ENCODE results near the gene KLRF2.

Gene KLRF2

GRCh38 chr12:9895215-9895971, 14.1 kb downstream of the KLRF2 start:
- Histone ChIP-seq H3K36me3 (ENCODE audit: control insufficient read depth, insufficient read depth, low read length) (no peaks in the 10 kb centered on the region), H3K9ac (ENCODE audit: low read length) (no peak overlapping the region), H3K27me3 (ENCODE audit: control insufficient read depth, insufficient read depth, low read length) (no peaks in the 10 kb centered on the region), H3K4me3 (ENCODE audit: low read length) (no peak overlapping the region), H3K9me3 (ENCODE audit: control insufficient read depth, low read length) (no peaks in the 10 kb centered on the region), H3K4me1 (ENCODE audit: control insufficient read depth, insufficient read depth, low read length) (no peaks in the 10 kb centered on the region)

GRCh38 chr12:9897535-9897934, 16.2 kb downstream of the KLRF2 start:
- Histone ChIP-seq H3K36me3 (ENCODE audit: control insufficient read depth, insufficient read depth, low read length) (no peaks in the 10 kb centered on the region), H3K4me3 (ENCODE audit: low read length) (no peak overlapping the region), H3K27me3 (ENCODE audit: control insufficient read depth, insufficient read depth, low read length) (no peaks in the 10 kb centered on the region), H3K9me3 (ENCODE audit: control insufficient read depth, low read length) (no peaks in the 10 kb centered on the region), H3K9ac (ENCODE audit: low read length) (no peak overlapping the region), H3K4me1 (ENCODE audit: control insufficient read depth, insufficient read depth, low read length) (no peaks in the 10 kb centered on the region)

- Histone ChIP-seq H3K9me3 (ENCODE audit: control insufficient read depth, low read length) (no peaks in the 10 kb centered on the region), H3K36me3 (ENCODE audit: control insufficient read depth, insufficient read depth, low read length) (no peaks in the 10 kb centered on the region), H3K4me1 (ENCODE audit: control insufficient read depth, insufficient read depth, low read length) (no peaks in the 10 kb centered on the region), H3K4me3 (ENCODE audit: low read length) (no peak overlapping the region), H3K27me3 (ENCODE audit: control insufficient read depth, insufficient read depth, low read length) (no peaks in the 10 kb centered on the region), H3K9ac (ENCODE audit: low read length) (no peak overlapping the region)
These were observed 17.9 kb downstream of the KLRF2 start for GRCh38 chr12:9899209-9899608.

- Histone ChIP-seq H3K4me1 (ENCODE audit: control insufficient read depth, insufficient read depth, low read length) (no peaks in the 10 kb centered on the region), H3K27me3 (ENCODE audit: control insufficient read depth, insufficient read depth, low read length) (no peaks in the 10 kb centered on the region), H3K4me3 (ENCODE audit: low read length) (no peak overlapping the region), H3K36me3 (ENCODE audit: control insufficient read depth, insufficient read depth, low read length) (no peaks in the 10 kb centered on the region), H3K9me3 (ENCODE audit: control insufficient read depth, low read length) (no peaks in the 10 kb centered on the region), H3K9ac (ENCODE audit: low read length) (no peak overlapping the region)
These were observed 19.6 kb downstream of the KLRF2 start for GRCh38 chr12:9900930-9901329.

GRCh38 chr12:9902539-9903228, 21.4 kb downstream of the KLRF2 start:
- Histone ChIP-seq H3K27me3 (ENCODE audit: control insufficient read depth, insufficient read depth, low read length) (no peaks in the 10 kb centered on the region), H3K36me3 (ENCODE audit: control insufficient read depth, insufficient read depth, low read length) (no peaks in the 10 kb centered on the region), H3K9me3 (ENCODE audit: control insufficient read depth, low read length) (no peaks in the 10 kb centered on the region), H3K9ac (ENCODE audit: low read length) (no peak overlapping the region), H3K4me3 (ENCODE audit: low read length) (no peak overlapping the region), H3K4me1 (ENCODE audit: control insufficient read depth, insufficient read depth, low read length) (no peaks in the 10 kb centered on the region)

DNA sequence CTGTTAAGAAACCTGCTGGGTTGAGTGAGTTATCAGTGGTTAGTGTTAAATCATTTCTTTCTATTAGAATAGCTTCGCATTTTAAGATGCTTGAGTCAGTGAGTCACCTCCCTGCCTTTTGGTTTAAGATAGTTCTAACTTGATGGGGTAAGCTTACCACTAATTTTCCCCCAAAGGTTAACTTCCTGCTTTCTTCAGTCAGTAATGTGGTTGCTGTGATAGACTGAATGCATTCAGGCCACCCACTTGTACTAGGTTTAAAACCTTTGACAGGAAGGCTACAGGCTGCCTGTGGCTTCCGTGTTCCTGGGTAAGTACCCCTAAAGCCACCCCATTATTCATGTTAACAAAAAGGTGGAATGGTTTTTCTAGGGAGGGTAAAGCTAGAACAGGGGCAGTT, 25.6 kb downstream of the KLRF2 start:
- H3K4me3 ChIP-seq (ENCODE audit: low read length): no peak overlapping the region
- no peaks in the 10 kb centered on the region for H3K27me3 ChIP-seq (ENCODE audit: control insufficient read depth, insufficient read depth, low read length)
- H3K9me3 ChIP-seq (ENCODE audit: control insufficient read depth, low read length): no peaks in the 10 kb centered on the region
- H3K9ac ChIP-seq (ENCODE audit: low read length): no peak overlapping the region
- H3K4me1 ChIP-seq (ENCODE audit: control insufficient read depth, insufficient read depth, low read length): no peaks in the 10 kb centered on the region
- H3K36me3 ChIP-seq (ENCODE audit: control insufficient read depth, insufficient read depth, low read length): no peaks in the 10 kb centered on the region

DNA sequence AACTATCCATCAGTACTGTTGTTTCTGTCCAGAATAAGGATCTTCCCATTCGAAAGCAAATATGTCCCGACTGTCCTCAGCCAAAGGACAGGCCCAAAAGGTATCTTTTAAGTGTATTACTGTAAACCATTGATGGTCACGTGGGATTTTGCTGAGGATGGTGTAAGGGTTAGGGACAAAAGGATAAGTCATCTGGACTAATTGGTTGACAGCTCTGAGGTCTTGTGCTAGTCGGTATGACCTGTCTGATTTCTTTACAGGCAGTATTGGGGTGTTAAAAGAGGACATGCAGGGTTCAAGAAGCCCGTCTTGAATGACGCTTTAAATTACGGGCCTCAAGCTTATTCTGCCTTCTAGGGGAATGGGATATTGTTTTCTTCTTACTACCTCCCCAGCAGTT, 26.5 kb downstream of the KLRF2 start:
- no peaks in the 10 kb centered on the region for H3K9me3 ChIP-seq (ENCODE audit: control insufficient read depth, low read length)
- H3K4me1 ChIP-seq (ENCODE audit: control insufficient read depth, insufficient read depth, low read length): no peaks in the 10 kb centered on the region
- H3K4me3 ChIP-seq (ENCODE audit: low read length): no peak overlapping the region
- H3K36me3 ChIP-seq (ENCODE audit: control insufficient read depth, insufficient read depth, low read length): no peaks in the 10 kb centered on the region
- H3K27me3 ChIP-seq (ENCODE audit: control insufficient read depth, insufficient read depth, low read length): no peaks in the 10 kb centered on the region
- no peak overlapping the region for H3K9ac ChIP-seq (ENCODE audit: low read length)

DNA sequence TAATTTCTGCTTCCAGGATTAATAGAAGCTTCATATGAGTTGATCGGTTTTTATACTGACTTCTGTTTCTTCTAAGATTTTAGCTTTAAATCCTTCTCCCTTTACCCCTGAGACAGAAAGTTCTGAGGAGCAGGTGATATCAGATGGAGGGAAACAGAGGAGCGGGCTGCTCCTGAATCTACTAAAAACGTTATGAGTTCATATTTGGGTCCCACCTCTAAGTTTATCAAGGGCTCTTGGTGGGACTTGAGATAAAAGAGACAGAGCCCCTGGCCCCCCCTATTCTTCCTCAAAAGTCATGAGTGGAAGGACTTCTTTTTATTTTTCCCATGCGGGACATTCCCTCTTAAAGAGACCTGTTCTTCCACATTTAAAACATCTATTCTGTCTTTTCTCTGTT, 27.1 kb downstream of the KLRF2 start:
- no peaks in the 10 kb centered on the region for H3K36me3 ChIP-seq (ENCODE audit: control insufficient read depth, insufficient read depth, low read length)
- H3K4me1 ChIP-seq (ENCODE audit: control insufficient read depth, insufficient read depth, low read length): no peaks in the 10 kb centered on the region
- H3K27me3 ChIP-seq (ENCODE audit: control insufficient read depth, insufficient read depth, low read length): no peaks in the 10 kb centered on the region
- no peak overlapping the region for H3K4me3 ChIP-seq (ENCODE audit: low read length)
- H3K9ac ChIP-seq (ENCODE audit: low read length): no peak overlapping the region
- no peaks in the 10 kb centered on the region for H3K9me3 ChIP-seq (ENCODE audit: control insufficient read depth, low read length)

DNA sequence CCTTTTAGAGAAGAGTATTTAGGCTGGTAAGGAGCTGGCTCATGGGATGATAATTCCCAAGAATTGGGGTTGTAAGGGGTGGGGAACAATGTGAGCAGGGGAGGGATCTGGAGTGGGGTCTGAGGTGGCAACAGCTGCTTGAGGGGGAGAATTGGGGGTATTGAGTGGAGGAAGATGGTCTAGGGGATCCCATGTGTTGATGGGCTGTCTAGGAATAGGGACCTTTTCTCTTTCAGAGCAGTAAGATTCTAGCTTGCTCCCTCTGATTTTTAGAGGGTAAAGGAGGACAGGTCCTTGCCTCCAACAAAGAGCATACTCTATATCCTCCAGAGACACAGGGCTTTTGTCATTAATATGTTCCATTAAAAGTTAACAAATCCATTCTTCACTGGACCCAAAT, 28.4 kb downstream of the KLRF2 start:
- Histone ChIP-seq H3K9ac (ENCODE audit: low read length) (no peak overlapping the region), H3K27me3 (ENCODE audit: control insufficient read depth, insufficient read depth, low read length) (no peaks in the 10 kb centered on the region), H3K9me3 (ENCODE audit: control insufficient read depth, low read length) (no peaks in the 10 kb centered on the region), H3K4me1 (ENCODE audit: control insufficient read depth, insufficient read depth, low read length) (no peaks in the 10 kb centered on the region), H3K36me3 (ENCODE audit: control insufficient read depth, insufficient read depth, low read length) (no peaks in the 10 kb centered on the region), H3K4me3 (ENCODE audit: low read length) (no peak overlapping the region)

GRCh38 chr12:9910716-9911421, 29.6 kb downstream of the KLRF2 start:
- Histone ChIP-seq H3K9ac (ENCODE audit: low read length) (no peak overlapping the region), H3K36me3 (ENCODE audit: control insufficient read depth, insufficient read depth, low read length) (no peaks in the 10 kb centered on the region), H3K4me3 (ENCODE audit: low read length) (no peak overlapping the region), H3K4me1 (ENCODE audit: control insufficient read depth, insufficient read depth, low read length) (no peaks in the 10 kb centered on the region), H3K27me3 (ENCODE audit: control insufficient read depth, insufficient read depth, low read length) (no peaks in the 10 kb centered on the region), H3K9me3 (ENCODE audit: control insufficient read depth, low read length) (no peaks in the 10 kb centered on the region)

- H3K27me3 ChIP-seq (ENCODE audit: control insufficient read depth, insufficient read depth, low read length): no peaks in the 10 kb centered on the region
- H3K4me1 ChIP-seq (ENCODE audit: control insufficient read depth, insufficient read depth, low read length): no peaks in the 10 kb centered on the region
- H3K36me3 ChIP-seq (ENCODE audit: control insufficient read depth, insufficient read depth, low read length): no peaks in the 10 kb centered on the region
- no peak overlapping the region for H3K9ac ChIP-seq (ENCODE audit: low read length)
- H3K4me3 ChIP-seq (ENCODE audit: low read length): no peak overlapping the region
- no peaks in the 10 kb centered on the region for H3K9me3 ChIP-seq (ENCODE audit: control insufficient read depth, low read length)
These were observed 30.4 kb downstream of the KLRF2 start for GRCh38 chr12:9911708-9912107.

- H3K9ac ChIP-seq (ENCODE audit: low read length): no peak overlapping the region
- H3K4me3 ChIP-seq (ENCODE audit: low read length): no peak overlapping the region
- H3K27me3 ChIP-seq (ENCODE audit: control insufficient read depth, insufficient read depth, low read length): no peaks in the 10 kb centered on the region
- H3K36me3 ChIP-seq (ENCODE audit: control insufficient read depth, insufficient read depth, low read length): no peaks in the 10 kb centered on the region
- H3K9me3 ChIP-seq (ENCODE audit: control insufficient read depth, low read length): no peaks in the 10 kb centered on the region
- H3K4me1 ChIP-seq (ENCODE audit: control insufficient read depth, insufficient read depth, low read length): no peaks in the 10 kb centered on the region
These were observed 38.2 kb downstream of the KLRF2 start for GRCh38 chr12:9919443-9919842.

All from mucosa of stomach (tissue), 1 donor.